Mammary epithelial cell (primary cell): ENCODE measurements around the gene FHIP1A.
"Not testable (repeated sequence)": the region's sequence is repeated elsewhere in the genome, so short reads cannot be mapped to it uniquely, and the experiment has no call there.

Source experiments
- EZH2 ChIP-seq: IDR thresholded peaks from 2 replicates; pipeline ENCODE4 v1.6.1; 2012; ENCODE audit warnings: low read length, inconsistent platforms, borderline replicate concordance
- TF ChIP-seq, protein P1 (sequence below), 2 donors: IDR thresholded peaks in 1 of 2; conservative IDR thresholded peaks in 1 of 2; 2 replicates each; pipeline ENCODE4 v1.5.1; 2011 to 2012; ENCODE audit warnings: inconsistent platforms in 2 of 2, low read length in 2 of 2, mild to moderate bottlenecking in 2 of 2, control low read depth in 1 of 2, low read depth in 1 of 2; ENCODE audit not compliant: insufficient read depth in 1 of 2; ENCODE audit errors: extremely low read depth in 1 of 2

DNA sequence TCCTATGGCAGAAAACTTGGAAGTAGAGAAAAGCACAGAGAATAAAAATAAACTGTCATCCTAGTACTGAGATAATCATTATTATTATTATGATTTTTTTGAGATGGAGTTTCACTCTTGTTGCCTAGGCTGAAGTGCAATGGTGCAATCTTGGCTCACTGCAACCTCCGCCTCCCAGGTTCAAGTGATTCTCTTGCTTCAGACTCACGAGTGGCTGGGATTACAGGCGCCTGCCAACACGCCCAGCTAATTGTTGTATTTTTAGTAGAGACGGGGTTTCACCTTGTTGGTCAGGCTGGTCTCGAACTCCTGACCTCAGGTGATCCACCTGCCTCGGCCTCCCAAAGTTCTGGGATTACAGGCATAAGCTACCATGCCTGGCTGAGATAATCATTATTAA, 4.2 kb upstream of the FHIP1A start:
- TF ChIP-seq, protein P1, sequence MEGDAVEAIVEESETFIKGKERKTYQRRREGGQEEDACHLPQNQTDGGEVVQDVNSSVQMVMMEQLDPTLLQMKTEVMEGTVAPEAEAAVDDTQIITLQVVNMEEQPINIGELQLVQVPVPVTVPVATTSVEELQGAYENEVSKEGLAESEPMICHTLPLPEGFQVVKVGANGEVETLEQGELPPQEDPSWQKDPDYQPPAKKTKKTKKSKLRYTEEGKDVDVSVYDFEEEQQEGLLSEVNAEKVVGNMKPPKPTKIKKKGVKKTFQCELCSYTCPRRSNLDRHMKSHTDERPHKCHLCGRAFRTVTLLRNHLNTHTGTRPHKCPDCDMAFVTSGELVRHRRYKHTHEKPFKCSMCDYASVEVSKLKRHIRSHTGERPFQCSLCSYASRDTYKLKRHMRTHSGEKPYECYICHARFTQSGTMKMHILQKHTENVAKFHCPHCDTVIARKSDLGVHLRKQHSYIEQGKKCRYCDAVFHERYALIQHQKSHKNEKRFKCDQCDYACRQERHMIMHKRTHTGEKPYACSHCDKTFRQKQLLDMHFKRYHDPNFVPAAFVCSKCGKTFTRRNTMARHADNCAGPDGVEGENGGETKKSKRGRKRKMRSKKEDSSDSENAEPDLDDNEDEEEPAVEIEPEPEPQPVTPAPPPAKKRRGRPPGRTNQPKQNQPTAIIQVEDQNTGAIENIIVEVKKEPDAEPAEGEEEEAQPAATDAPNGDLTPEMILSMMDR (conservative IDR thresholded peaks at IDR 0.05 in 1 of 2, IDR thresholded peaks at IDR 0.05 in 1 of 2; ENCODE audit: extremely low read depth in 1 of 2, insufficient read depth in 1 of 2, low read depth in 1 of 2, low read length in 2 of 2): not testable (repeated sequence)
- TF ChIP-seq EZH2: not testable (repeated sequence)
